ENCODE measurements around the gene ANKRD31. TPM values are rescaled to one million over a fixed set of nuclear protein-coding genes. Genes with fewer than 3 reads are reported as not detected.

The ANKRD31 gene
- total RNA-seq, 1 experiment from 2014 or later: not detected

- Histone ChIP-seq H3K4me1 (ENCODE audit: control insufficient read depth, insufficient read depth, low read length) (no peaks in the 10 kb centered on the region), H3K36me3 (ENCODE audit: control insufficient read depth, insufficient read depth, low read length) (no peaks in the 10 kb centered on the region), H3K27ac (ENCODE audit: low read length) (no peak overlapping the region), H3K9me3 (ENCODE audit: control insufficient read depth, insufficient read depth, low read depth, low read length) (no peaks in the 10 kb centered on the region), H3K27me3 (ENCODE audit: control insufficient read depth, insufficient read depth, low read length) (peaks cover 3% of the 10 kb centered on the region; the same call in 1 of the 2 replicates), H3K4me3 (ENCODE audit: low read depth in 2 of 2, low read length in 2 of 2) (no peak overlapping the region)
- TF ChIP-seq CTCF (IDR thresholded peaks at IDR 0.05) (peak; percentile 77; the same call in 1 of the 2 replicates), REST (IDR thresholded peaks at IDR 0.05; ENCODE audit: insufficient read depth in 1 of 2, low read depth in 2 of 2, low read length in 1 of 2) (no peak)
- ChIA-PET CTCF (interaction anchor here (0.7 kb wide), 1 partner anchor 27 kb away, joined by 4 read pairs; no protein-coding TSS in a partner anchor), POLR2A (no interaction called here)
- in situ Hi-C loops (cut with HindIII; ENCODE audit: low pct_unique_long_range_greater_than_20kb, low sequenced_read_pairs): no loop called here
- DNase-seq (ENCODE audit: low read depth, low spot score) (peak; percentile 25), ATAC-seq (no peak; the same call in none of the 2 replicates)
- intact Hi-C loops (cut with micrococcal nuclease; ENCODE audit: unreplicated experiment): loop anchor here (2.0 to 10.0 kb wide), 2 partner anchors 213 to 341 kb away; partner anchors contain the start of gene GCNT4
- BruUV-seq (replicated peaks): no TSS peak
Observed at GRCh38 chr5:75265731-75266130, 29.1 kb upstream of the ANKRD31 start.

- DNase-seq (ENCODE audit: low read depth, low spot score): no peak
Observed at GRCh38 chr5:75262271-75262670, 25.6 kb upstream of the ANKRD31 start.

More at GRCh38 chr5:75262271-75262670, 25.6 kb upstream of the ANKRD31 start:
- Histone ChIP-seq H3K27ac (ENCODE audit: low read length) (no peak overlapping the region), H3K4me3 (ENCODE audit: low read depth in 2 of 2, low read length in 2 of 2) (no peak overlapping the region), H3K36me3 (ENCODE audit: control insufficient read depth, insufficient read depth, low read length) (no peaks in the 10 kb centered on the region), H3K4me1 (ENCODE audit: control insufficient read depth, insufficient read depth, low read length) (no peaks in the 10 kb centered on the region), H3K9me3 (ENCODE audit: control insufficient read depth, insufficient read depth, low read depth, low read length) (no peaks in the 10 kb centered on the region), H3K27me3 (ENCODE audit: control insufficient read depth, insufficient read depth, low read length) (peaks cover 3% of the 10 kb centered on the region; the same call in 1 of the 2 replicates)
- TF ChIP-seq SIN3A (IDR thresholded peaks at IDR 0.05; ENCODE audit: borderline replicate concordance, insufficient read depth, low read depth, low read length) (no peak), CTCF (IDR thresholded peaks at IDR 0.05) (no peak), REST (IDR thresholded peaks at IDR 0.05; ENCODE audit: insufficient read depth in 1 of 2, low read depth in 2 of 2, low read length in 1 of 2) (no peak), TCF7L2 (IDR thresholded peaks at IDR 0.05; ENCODE audit: low read depth, low read length) (no peak), POLR2AphosphoS5 (IDR thresholded peaks at IDR 0.05; ENCODE audit: low read depth, low read length) (no peak)
- BruUV-seq (replicated peaks): no TSS peak
- ChIA-PET CTCF (no interaction called here), POLR2A (no interaction called here)
- in situ Hi-C loops (cut with HindIII; ENCODE audit: low pct_unique_long_range_greater_than_20kb, low sequenced_read_pairs): no loop called here
- intact Hi-C loops (cut with micrococcal nuclease; ENCODE audit: unreplicated experiment): loop anchor here (10.0 kb wide), 1 partner anchor 337 kb away; no protein-coding TSS in a partner anchor
- no peak for ATAC-seq

All from Panc1 (cell line).